HG02571 (cell line): Measurements from ENCODE around the gene ZER1.

Source experiments
- ATAC-seq: cut with Tn5 transposase; IDR thresholded peaks from one replicate; pipeline ENCODE4 v1.9.1; 2021; ENCODE audit warnings: mild to moderate bottlenecking, moderate library complexity; ENCODE audit not compliant: unreplicated experiment

The ZER1 gene

DNA sequence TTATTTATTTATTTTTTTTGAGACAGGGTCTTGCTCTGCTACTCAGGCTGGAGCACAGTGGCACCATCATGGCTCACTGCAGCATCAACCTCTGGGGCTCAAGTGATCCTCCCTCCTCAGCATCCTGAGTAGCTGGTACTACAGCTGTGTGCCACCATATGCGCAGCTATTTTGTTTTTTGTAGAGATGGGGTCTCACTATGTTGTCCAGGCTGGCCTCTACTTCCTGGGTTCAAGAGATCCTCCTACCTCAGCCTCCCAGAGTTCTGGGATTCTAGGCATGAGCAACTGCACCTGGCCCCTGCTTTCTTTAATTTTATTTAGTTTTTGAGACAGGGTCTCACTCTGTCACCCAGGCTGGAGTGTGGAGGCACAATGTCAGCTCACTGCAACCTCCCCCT lies 28.3 kb downstream of the ZER1 start:
- ATAC-seq: no peak

DNA sequence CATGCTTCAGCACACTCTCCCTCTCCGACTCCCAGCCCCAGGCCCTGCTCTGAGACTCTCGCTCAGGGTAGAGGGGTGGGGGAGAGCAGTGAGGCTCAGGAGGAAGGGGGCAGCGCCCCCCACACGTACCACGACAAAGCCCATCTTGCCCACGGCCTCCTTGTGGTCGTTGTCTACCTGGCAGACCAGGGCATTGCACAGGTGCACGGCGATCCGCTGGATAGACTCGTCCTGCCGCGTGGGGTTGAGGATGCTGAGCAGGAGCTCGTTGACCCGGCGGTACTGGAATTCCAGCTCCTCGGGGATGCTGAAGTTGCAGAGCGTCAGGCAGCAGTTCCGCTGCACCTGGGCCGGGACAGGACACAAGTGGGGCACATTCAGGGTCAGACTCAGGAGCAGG lies 29.3 kb downstream of the ZER1 start:
- no peak for ATAC-seq

DNA sequence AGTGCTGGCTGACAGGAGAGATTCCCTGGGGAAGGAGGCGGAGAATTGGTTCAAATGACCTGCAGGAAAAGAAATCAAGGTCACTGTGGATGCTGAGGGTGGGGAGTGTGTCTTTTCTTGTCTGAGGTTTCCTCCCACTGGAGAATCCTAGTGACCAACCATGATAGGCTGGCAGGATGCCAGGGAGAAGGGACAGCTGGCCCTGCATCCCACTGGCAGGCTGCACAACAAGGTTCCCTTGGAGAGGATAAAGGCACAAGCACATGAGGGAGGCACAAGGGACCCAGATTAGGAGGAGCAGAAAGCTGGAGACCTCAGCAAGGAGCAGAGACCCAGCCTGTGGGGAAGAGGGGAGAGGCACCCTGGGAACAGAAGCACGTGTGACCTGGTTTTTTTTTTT lies 36.4 kb downstream of the ZER1 start:
- ATAC-seq: no peak

DNA sequence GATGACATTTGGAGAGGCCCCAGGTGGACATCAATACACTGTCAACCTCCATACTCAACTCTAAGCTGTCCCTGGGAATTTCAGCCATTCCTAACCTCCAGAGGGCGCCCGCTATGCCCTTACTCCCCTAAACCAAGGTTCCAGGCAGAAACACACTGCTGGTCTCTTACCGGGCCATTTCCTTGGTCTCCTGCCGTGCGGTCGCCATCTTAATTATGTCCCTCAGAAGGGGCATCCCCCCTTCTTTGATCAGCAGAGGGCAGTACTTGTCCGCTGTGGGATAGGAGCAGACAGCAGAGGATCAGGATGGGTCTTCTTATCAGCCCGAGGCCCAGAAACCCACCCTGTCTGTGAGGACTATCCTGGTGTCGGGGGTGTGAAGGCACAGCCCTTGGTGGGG lies 38.5 kb downstream of the ZER1 start:
- ATAC-seq: no peak

DNA sequence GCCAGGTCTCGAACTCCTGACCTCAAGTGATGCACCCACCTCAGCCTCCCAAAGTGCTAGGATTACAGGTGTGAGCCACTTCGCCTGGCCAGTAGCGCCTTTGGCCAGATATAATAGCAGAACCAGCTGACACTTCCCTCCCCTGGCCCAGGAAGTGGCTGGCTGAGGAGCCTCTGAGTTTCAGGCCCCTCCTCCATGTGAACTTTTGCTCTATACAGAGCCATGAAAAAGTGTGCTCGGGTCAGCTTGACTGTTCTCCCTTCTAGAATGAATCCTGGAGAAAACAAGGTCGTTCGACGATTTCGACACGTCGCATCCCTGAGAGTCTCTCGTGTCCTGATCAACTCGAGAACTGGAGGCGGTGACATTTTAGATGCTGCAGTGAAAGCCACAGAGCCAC lies 39.2 kb downstream of the ZER1 start:
- no peak for ATAC-seq

DNA sequence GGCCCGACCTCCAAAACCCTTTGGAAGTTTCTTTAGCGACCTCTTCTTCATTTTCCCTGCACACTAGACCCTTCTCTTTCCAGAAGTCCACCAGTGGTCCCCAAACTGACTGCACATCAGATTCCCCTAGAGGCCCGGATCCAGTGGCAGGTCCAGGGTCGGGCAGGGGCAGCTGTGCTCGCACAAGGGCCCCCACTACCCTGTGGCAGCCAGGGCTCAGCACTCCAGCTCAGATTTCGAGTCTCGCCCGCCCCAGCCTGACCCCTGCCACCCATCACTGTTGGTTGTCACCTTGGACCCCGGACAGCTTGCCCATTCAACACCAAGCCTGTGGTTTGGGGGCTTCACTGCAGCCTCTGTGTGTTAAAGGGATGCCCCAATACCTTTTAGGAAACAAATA lies 40.0 kb downstream of the ZER1 start:
- ATAC-seq: no peak

DNA sequence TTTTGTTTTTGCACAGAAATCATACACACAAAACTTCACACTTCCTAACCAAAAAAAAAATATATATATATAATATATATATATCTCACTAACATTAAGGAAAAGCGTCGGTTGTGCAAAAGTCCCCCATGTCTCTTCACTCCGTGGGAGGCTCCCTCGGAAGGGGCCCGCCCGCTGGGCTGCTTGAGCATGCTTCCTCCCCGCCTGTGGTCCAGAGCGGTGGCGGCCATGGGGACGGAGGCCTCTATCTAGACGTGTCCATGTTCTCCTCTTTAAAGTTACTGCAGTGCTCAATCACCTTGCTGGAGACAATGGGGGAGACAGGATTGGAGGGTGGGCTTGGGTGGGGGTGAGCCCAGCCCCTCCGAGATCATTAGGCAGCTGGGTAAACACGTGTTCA lies 40.6 kb downstream of the ZER1 start:
- no peak for ATAC-seq

DNA sequence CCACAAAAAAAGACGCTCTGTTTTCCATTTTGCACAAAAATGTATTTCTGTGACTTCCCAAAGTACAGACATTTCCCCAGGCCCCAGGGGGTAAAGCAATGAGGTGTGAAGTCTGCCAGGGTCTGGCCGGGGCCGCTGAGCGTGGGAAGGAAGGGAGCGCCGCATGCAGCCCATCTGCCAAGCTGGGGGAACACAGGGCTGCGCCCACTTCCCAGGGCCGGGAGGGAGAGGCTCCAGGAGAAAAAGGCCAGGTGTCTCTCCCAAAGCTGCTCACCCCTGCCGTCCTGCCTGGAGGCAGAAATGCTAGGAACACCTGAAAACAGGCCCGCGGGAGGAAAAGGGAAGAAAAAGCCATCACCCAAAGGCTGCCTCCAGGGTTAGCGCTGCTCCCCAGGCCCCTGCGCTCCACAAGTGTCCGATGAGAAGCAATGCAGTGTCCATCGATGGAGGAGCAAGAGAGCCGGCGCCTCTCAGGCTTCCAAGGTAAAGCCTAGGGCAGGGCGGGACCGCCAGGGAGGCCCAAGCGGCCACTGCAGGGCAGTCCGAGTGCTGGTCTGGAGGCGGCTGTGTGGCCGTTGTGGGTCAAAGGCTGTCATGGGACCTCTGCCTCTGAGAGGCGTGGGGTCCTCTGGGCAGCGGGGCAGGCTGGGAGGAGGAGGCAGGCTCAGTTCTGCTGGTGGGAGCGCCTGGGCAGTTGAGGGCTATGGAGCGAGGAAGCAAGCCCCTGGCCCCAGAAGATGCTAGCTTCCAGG lies 41.8 kb downstream of the ZER1 start:
- ATAC-seq: no peak

DNA sequence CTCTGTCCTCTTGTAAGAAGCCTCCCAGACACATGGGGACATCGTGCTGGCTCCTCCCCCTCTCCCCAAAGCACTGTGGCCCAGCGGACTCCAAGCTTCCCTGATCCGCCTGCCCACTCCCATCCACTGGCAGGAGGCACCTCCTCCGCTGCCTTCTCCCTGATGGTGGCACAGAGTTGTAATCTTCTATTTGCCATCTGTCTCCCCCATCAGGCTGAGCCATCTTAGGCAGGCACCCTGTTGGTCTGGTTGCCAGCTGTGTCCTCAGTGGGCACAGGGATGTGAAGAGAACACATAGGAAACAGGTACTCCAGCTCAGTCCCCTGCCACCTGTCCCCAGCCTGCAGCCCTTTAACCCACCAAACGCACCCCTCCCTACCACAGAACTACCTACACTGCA lies 42.4 kb downstream of the ZER1 start:
- ATAC-seq: no peak

DNA sequence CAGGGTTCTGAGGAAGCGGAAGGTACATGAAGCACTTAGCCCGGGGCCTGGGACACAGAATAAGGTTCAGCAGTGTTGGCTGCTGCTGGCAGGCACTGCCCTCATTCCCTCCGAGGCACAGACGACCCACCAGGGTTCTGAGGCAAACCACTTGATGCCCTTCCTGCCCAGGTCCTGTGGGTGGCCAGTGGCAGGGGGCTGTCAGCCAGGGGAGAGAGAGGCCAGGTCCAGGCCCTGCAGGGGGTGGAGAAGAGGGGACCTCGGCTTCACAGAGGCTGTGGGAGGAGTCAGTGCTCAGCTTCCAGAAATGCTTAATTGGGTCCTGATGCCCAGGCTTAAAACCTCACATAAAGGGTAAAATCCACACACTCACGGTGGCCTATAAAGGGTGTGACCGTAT lies 43.4 kb downstream of the ZER1 start:
- ATAC-seq: no peak

DNA sequence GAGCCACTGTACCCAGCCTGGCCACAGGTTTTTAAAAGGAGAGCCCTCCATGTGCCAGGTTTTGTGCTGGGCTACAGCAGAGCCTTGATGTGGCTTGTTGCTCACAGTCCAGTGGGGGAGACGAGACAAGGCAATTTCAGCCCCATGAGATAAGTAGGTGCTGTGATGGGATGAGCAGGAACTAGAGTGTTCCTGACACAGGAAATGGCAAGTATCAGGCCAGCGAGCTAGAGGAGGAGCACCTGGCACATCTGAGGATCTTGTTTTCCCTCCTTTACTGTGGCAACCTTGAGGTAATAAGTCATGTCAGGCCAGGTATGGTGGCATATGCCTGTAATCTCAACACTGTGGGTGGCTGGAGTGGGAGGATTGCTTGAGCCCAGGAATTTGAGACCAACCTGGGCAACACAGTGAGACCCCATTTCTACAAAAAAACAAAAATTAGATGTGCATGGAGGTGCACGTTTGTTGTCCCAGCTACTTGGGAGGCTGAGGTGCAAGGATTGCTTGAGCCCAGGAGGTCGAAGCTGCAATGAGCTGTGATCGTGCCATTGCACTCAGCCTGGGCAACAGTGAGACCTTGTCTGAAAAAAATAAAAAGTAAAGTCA lies 44.0 kb downstream of the ZER1 start:
- ATAC-seq: no peak

DNA sequence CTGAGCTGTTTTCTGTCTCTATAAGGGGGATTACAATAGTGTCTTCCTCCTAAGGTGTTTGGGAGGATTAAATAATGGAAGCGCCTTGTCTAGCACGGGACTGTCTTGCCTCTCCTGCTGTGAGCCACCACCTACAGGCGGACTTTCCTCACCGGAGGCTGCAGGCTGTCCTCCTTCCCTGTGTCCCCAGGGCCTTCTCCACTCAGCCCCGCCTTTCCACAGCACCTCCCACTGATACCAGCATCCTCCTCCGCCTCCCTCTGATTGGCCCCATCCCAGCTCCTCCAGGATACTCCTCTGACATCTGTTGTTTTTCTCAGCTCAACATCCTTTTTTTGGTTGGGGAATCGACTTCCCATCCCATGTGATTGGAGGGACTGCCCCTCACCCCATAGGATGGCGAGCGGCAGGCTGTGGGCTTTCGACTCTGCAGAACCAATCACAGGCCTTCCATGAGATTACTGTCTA lies 46.9 kb downstream of the ZER1 start:
- no peak for ATAC-seq

DNA sequence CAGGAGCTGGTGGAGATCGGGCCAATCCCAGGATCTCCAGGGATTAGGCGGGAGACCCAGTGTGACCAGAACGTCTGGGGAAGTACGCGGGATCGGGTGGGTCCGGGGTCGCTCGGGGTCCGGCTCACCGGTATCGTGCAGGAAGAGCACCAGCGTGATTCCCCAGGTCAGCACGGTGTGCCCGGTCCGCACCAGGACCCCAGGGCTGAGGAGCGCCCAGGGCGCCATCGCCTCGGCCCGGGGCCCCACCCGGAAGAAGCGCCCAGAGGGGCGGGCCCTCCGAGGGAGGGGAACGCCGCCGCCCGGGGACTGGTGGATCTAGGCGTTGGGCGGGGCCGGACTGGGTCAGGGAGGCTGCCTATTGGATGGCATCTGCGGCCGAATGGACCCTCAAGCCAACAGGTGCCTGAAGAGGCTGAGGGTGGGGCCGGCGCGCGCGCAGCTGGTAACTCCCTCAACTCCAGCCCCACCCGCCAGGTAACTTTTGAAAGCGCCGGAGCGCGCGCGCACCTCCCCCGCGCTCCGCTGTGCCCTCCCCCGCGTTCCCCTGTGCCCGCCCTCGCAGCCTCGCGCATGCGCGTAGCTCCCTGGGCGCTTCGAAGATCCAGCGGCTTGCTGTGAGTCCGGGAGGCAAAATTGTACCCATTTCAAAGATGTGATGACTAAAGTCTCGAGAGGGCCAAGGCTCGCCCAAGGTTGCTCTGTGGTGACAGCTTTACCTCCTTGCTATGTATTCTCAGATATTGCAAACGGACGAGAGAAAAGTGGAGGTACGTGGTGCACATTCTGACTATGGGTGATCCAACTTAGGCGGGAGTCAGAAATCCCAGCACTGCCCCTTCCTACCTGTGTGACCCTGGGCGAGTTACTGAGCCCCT lies 47.6 kb downstream of the ZER1 start, which contains the start of gene ZDHHC12:
Gene ZDHHC12, minus strand, starts transcription at position 262 of the 878 bp plus-strand sequence. Its CDS starts 34 bp downstream, at position 228.
- ATAC-seq: peak; percentile 89

DNA sequence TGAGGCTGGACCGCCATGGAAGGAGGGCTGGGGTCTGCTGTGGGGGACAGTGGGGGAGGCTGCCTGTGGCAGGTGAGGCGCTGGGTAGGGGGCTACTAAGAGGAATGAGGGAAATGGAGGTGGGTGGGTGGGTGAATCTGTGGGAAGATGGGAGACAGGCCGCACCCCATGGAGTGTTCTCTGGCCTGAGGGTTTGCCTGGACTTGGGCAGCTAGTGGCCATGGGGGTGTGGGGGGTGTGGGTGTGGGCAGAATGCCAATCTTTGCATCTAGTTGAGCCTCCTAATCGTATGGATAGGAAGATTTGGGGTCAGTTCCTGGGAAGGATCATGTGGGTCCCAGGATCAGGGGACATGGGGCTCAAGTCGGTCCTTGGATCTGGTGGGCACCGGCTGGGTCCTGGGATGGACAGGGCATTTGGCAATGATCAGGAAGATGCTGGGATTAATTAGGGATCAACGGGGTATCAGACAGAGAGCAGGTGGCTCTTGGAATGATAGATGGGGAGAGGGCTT lies 48.3 kb downstream of the ZER1 start:
- no peak for ATAC-seq

DNA sequence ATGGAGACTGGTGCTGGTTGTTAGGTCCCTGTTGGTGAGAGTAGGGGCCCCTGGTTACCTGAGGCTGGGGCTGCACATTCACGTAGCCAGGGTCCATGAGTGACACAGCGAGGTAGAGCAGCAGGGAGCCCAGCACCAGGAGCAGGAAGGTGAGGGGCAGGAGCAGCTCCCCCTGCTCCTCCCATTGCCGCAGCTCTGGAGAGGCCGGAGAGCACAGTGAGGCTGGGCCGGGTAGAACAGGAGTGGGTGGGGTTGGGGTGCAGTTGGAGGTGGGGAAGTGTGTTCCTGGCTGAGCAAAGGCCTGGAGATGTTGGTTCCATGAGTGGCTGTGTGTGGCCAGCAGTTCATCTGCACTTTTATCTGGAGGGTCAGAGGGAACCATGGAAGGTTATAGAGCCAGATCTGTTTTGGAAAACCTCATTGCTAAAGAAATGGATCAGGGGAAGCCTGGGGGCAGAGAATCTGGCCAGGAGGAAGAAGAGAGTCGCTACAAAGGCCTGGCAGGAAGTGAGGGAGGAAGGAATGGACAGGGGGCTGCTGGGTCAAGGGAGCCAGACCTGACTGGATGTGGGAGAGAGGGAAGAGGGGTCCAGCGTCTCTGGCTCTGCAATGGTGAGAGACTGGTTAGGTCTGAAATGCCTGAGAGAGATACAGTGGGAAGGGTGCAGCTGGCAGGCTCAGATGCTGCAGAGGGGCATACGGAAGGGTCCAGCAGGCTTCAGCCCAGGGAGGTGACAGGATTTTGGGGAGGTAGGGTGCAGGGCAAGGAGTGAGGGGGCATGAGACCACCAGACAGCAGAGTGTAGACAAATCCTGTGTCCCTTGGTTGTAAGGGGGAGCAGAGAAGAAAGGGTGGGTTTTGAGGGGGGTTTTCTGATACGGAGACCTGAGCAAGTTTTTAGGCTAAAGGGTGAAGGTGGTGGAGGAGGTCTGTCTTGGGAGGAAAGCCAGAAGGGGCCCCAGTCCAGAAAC lies 49.1 kb downstream of the ZER1 start:
- no peak for ATAC-seq

DNA sequence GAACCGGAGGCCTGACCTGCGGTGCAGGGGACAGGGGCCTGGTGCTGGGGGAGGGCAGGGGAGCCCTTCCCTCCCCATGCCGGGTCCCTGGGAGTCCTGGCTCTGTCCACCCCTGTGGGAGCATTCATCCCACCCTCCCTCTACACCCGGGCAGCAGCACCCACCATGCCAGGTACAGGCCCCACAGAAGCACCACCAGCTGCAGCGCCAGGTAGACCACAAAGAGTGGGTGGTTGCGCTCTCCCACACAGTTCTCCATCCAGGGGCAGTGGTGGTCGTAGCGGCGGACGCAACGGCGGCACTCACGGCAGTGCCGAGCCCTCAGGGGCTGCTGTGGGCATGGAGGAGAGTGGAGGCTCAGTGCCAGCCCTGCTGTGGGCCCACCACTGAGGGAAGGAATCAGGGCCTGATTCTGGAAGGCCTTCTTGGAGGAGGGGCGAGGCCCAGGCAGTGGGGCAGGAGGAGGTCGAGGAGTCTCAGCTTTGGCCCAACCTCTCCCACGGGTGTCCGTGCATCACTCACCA lies 50.2 kb downstream of the ZER1 start:
- ATAC-seq: no peak

DNA sequence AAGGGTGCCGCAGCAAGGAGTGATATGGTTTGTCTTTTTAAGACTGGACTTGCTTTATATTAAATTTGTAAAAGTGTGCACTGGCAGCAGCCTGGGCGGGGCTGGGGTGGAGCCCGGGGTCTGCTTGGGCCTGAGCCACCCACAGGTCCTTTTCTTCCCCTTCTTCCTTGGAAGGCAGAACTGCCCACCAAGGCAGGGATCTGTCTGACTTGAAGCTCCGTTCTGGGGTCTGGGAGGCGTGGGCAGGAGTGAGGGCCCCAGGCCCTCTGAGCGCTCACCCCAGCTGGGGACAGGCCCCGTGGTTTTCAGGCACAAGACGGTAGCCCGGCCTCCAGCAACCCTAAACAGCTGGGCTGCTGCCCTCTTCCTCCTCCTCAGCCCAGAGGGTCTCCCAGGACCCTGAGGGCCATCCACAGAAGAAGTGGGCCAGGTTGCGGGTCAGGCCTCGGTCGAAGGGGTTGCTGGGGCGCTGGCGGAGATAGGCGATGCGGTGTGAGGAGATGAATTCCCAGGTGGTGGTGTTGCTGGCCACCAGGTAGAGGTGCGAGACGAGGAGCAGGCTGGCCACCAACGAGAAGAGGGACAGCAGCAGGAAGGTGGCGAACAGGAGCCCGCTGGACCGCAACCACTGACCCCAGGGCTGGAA lies 50.8 kb downstream of the ZER1 start:
- no peak for ATAC-seq

DNA sequence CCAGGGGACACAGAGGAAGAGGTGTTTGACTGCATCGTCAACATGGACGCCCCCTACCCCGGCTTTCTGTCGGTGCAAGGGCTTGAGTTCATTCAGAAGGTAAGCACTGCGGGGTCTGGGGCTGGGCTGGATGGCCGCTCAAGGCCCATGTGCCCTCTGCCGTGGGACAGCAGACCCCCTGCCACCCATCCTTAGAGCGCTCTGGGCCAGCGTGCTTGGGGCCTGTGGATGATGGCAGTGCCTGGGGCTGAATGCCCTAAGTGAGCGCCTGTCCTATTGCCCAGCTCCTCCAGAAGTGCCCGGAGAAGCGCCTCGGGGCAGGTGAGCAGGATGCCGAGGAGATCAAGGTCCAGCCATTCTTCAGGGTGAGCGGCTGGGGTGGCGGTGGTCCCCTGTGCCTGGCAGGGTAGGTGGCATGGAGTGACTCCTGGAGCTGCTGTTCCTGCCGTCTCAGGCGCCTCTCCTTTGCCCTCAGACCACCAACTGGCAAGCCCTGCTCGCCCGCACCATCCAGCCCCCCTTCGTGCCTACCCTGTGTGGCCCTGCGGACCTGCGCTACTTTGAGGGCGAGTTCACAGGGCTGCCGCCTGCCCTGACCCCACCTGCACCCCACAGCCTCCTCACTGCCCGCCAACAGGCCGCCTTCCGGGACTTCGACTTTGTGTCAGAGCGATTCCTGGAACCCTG lies 51.7 kb downstream of the ZER1 start:
- ATAC-seq: no peak

DNA sequence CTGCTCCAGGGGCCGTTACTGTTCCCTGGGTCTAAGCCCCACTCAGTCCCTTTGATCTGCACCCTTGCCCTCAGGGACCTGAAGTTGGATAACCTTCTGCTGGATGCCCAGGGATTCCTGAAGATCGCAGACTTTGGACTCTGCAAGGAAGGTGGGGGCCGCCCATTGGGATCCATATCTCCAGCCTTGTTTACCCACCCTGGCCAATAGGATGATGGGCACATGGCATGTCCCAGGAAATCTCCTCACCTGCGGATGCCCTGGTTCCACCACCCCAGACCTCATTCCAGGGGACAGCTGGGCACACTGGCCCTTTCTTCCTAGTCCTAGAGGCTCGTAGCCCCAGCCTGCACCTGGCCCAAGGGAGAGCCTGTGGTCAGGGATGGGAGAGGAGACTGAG lies 53.3 kb downstream of the ZER1 start:
- ATAC-seq: no peak
